ENCODE measurements around the gene BPTF.
A peak's percentile ranks its signal among the peaks of the same experiment; 100 is the strongest.
"Not testable (repeated sequence)": the region's sequence is repeated elsewhere in the genome, so short reads cannot be mapped to it uniquely, and the experiment has no call there.

The BPTF gene

DNA sequence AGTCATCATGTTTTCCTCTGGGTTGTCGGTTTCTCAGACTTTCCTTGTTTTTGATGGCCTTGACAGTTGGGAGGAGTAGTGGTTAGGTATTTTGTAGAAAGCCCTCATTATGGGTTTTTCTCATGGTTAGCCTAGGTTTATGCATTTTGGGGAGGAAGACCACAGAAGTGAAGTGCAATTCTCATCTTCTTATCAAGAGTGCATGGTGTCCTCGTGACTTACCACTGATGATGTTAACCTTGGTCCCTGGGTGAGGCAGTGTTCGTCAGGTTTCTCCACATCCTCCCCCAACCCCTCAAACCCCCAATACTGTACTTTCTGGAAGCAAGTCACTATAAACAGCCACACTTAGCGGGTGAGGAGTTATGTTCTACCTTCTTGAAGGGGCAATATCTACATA, 42.3 kb downstream of the BPTF start:
- DNase-seq (ENCODE audit: low read depth) = no peak
- TF ChIP-seq, protein P1, sequence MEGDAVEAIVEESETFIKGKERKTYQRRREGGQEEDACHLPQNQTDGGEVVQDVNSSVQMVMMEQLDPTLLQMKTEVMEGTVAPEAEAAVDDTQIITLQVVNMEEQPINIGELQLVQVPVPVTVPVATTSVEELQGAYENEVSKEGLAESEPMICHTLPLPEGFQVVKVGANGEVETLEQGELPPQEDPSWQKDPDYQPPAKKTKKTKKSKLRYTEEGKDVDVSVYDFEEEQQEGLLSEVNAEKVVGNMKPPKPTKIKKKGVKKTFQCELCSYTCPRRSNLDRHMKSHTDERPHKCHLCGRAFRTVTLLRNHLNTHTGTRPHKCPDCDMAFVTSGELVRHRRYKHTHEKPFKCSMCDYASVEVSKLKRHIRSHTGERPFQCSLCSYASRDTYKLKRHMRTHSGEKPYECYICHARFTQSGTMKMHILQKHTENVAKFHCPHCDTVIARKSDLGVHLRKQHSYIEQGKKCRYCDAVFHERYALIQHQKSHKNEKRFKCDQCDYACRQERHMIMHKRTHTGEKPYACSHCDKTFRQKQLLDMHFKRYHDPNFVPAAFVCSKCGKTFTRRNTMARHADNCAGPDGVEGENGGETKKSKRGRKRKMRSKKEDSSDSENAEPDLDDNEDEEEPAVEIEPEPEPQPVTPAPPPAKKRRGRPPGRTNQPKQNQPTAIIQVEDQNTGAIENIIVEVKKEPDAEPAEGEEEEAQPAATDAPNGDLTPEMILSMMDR (conservative IDR thresholded peaks at IDR 0.05; ENCODE audit: low read depth, low read length) = no peak
- H3K4me3 ChIP-seq (ENCODE audit: low read length) = no peak overlapping the region

DNA sequence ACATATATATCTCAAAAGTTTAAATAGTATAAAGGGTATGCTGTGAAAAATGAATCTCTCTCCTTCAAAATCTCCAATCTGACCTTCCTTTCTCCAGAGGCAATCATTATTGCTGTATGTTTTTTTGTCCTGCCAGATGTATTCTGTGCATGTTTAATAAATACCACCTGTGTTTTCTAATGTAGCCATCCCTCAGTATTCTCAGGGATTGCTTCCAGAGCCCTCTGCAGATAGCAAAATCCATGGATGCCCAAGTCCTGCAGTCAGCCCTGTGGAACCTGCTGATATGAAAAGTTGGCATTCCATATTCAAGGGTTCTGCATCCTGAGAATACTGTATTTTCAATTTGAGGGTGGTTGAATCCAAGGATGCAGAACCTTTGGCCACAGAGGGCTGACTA, 42.9 kb downstream of the BPTF start:
- TF ChIP-seq, protein P1 (conservative IDR thresholded peaks at IDR 0.05; ENCODE audit: low read depth, low read length) = no peak
- H3K4me3 ChIP-seq (ENCODE audit: low read length) = no peak overlapping the region
- no peak for DNase-seq (ENCODE audit: low read depth)

DNA sequence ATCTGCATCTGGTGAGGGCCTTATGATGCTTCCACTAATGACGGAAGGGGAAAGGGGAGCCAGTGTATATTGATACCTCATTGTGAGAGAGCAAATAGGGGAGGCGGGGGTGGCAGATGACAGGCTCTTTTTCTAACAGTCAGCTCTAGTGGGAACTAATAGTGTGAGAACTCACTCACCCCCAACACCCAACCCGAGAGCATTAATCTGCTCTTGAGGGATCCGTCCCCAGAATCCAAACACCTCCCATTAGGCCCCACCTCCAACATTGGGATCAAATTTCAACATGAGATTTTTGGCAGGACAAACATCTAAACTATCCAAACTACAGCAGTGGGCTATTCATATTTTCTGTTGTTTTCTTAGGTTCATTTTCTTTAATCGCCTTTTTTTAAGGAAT, 54.4 kb downstream of the BPTF start:
- no peak overlapping the region for H3K4me3 ChIP-seq (ENCODE audit: low read length)
- no peak for DNase-seq (ENCODE audit: low read depth)
- TF ChIP-seq, protein P1 (conservative IDR thresholded peaks at IDR 0.05; ENCODE audit: low read depth, low read length) = no peak

DNA sequence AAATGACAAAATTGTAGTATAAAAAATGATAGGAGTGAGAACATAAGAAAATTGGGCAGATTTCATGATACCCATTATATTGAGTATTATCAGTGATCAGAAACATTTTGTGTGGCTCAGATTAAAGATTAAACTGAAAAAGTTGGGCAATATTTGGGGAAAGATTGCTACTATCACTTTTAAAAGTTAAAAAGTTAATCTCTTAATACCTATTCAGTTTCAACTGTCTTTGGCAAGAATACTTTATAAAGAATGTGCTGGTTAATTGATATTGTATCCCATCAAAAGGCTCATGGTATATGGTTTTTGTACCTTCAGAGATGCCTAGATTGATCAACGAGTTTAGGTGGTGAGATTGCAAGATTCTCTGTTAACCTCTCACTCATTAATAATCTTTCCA, 55.8 kb downstream of the BPTF start:
- no peak for DNase-seq (ENCODE audit: low read depth)
- TF ChIP-seq, protein P1 (conservative IDR thresholded peaks at IDR 0.05; ENCODE audit: low read depth, low read length) = no peak
- no peak overlapping the region for H3K4me3 ChIP-seq (ENCODE audit: low read length)

DNA sequence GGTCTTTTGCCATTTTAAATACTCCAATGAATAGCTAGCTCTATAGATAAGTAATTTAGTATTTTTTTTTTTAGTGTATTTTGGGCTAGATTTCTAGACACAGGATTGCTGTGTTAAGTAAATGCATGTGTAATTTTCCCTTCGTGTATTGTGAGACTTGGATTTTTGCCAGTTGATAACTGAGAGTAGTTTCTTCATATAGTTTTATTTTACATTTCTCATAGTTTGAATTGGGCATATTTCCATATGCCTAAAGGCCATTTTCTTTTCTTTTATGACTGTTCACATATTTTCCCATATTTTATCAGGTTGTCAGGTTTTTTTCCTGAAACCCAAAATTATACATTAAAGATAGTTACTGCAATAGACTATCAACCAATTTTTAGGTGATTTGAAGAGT, 59.4 kb downstream of the BPTF start:
- no peak for DNase-seq (ENCODE audit: low read depth)
- no peak overlapping the region for H3K4me3 ChIP-seq (ENCODE audit: low read length)
- TF ChIP-seq, protein P1 (conservative IDR thresholded peaks at IDR 0.05; ENCODE audit: low read depth, low read length) = no peak

DNA sequence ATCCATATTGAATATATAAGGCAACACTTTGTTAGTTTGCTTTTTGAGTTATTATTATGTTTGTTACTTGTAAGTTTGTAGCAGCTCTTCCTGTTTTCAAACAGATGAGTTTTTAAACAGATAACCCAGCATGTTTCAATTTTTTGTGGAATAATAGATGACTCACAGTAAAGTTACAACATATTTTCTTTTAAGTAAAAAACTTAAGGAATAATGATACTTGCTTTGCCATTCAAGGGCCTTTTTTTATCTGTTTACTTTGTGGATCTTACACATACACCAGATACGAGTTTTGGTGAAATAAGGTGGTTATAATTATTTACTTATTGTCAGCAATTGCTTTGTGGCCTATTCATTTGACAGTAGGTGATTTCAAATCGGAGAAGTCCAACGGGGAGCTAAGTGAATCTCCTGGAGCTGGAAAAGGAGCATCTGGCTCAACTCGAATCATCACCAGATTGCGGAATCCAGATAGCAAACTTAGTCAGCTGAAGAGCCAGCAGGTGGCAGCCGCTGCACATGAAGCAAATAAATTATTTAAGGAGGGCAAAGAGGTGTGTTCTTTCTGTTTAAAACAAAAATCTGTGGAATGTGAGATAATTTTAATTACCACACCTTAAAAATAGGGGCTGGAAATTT, 66.3 kb downstream of the BPTF start:
- DNase-seq (ENCODE audit: low read depth) = peak; percentile 2
- H3K4me3 ChIP-seq (ENCODE audit: low read length) = no peak overlapping the region
- TF ChIP-seq, protein P1 (conservative IDR thresholded peaks at IDR 0.05; ENCODE audit: low read depth, low read length) = peak; percentile 25

DNA sequence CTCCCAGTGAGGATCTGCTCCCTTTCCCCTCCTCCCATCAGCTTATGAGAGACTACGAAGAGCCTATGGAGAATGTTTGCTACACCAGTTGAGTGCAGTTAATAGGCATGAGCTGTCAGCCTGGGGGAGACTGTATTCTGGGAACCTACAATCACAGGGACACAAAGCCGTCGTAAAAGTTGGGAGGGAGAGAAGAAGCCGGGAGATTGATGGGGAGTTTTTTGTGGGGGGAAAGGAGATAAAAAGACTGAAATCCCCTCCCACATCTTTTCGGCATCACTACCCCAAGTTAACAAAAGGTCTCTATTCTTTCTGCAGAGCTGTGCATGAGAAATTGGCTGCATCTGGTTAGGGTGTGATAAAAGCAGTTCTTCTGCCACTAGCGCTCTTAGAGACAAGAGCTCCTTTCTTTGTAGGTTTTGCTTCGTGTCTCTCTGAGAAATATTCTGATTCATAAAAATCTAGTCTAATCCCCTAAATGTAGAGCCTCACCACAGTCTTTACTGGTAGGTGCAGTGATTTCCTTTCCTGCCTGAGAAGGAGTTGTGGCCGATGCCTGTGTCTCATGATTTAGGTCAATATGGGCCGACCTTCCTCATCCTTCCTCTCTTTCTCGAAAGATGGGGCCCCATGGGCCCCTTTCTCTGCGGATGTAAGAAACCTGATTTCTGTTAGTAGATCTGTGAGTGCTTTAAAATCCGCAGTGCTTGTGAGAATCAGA, 77.4 kb downstream of the BPTF start:
- DNase-seq (ENCODE audit: low read depth) = no peak
- TF ChIP-seq, protein P1 (conservative IDR thresholded peaks at IDR 0.05; ENCODE audit: low read depth, low read length) = no peak
- no peak overlapping the region for H3K4me3 ChIP-seq (ENCODE audit: low read length)

DNA sequence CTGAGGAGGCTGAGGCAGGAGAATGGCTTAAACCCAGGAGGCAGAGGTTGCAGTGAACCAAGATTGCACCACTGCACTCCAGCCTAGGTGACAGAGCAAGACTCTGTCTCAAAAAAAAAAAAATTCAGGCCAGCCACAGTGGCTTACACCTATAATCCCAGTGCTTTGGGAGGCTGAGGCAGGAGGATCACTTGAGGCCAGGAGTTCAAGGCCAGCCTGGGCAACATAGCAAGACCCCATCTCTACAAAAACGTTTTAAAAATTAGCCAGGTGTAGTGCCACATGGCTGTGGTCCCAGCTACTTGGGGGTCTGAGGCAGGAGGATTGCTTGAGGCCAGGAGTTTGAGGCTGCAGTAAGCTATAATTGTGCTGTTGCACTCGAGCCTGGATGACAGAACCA, 80.0 kb downstream of the BPTF start:
- not testable (repeated sequence) for DNase-seq (ENCODE audit: low read depth); H3K4me3 ChIP-seq (ENCODE audit: low read length)

DNA sequence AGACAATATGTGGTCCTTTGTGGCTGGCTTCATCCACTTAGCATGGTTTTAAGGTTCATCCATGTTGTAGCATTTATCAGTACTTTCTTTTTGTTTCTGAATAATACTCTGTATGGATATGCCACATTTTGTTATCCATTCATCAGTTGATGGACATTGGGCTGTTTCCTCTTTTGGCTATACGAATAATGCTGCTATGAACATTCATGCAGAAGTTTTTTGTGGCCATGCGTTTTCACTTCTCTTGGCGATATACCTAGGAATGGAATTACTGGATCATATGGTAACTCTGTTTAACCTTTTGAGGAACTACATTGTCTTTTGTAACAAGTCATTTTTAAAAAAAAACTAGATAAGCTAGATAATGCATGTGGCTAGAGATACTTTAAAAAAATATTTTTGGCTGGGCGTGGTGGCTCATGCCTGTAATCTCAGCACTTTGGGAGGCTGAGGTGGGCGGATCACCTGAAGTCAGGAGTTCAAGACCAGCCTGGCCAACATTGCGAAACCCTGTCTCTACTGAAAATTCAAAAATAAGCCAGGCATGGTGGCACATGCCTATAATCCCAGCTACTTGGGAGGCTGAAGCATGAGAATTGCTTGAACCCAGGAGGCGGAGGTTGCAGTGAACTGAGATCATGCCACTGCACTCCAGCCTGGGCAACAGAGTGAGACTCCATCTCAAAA, 85.0 kb downstream of the BPTF start:
- DNase-seq (ENCODE audit: low read depth); H3K4me3 ChIP-seq (ENCODE audit: low read length): not testable (repeated sequence)
